GM12878 (cell line): ENCODE measurements around the gene POLE2. TPM values are rescaled to one million over a fixed set of nuclear protein-coding genes. Genes with fewer than 3 reads are reported as not detected.
A peak's percentile ranks its signal among the peaks of the same experiment; 100 is the strongest.

Experiments used
- ATAC-seq: fragments of 200-7000 bp; cut with Tn5 transposase; 3 replicates; pipeline ENCODE4 v1.9.1; 2020; ENCODE audit warnings: mild to moderate bottlenecking, moderate library complexity
- BruUV-seq: library from RNA; stranded (reverse); fragments of 400-500 nt; replicated peaks from 2 replicates; lab custom pipeline; 2021; lab: Mats Ljungman, UMichigan
- CTCF ChIA-PET: fragments of 300-600 bp; sonication (Branson Sonifier 250); formaldehyde crosslinking; extraction: SDS; loops from one replicate; lab custom pipeline; 2021; ENCODE audit warnings: inconsistent platforms; lab: Yijun Ruan, JAX
- POLR2A ChIA-PET: fragments of 350-600 bp; formaldehyde crosslinking; extraction: SDS; loops from one replicate; lab custom pipeline; 2021; ENCODE audit warnings: inconsistent platforms; lab: Charles Lee
- RAD21 ChIA-PET: fragments of 300-600 bp; sonication (Branson Sonifier 250); formaldehyde crosslinking; loops from one replicate; lab custom pipeline; 2023; ENCODE audit warnings: antibody characterized with exemption; ENCODE audit not compliant: unreplicated experiment; lab: Charles Lee
- SMC1A ChIA-PET: fragments of 300-600 bp; sonication (Branson Sonifier 250); formaldehyde crosslinking; loops from one replicate; lab custom pipeline; 2023; ENCODE audit not compliant: unreplicated experiment, uncharacterized antibody; lab: Charles Lee
- DNase-seq: peaks from one replicate; pipeline ENCODE4 v3.0.0-alpha.2; 2011; ENCODE audit warnings: low read depth, low spot score
- FAIRE-seq: peaks from 3 replicates; lab custom pipeline; 2011; peaks lifted over from hg19 to GRCh38; lab: Jason Lieb, UNC
- H2AFZ ChIP-seq: 2 replicates; pipeline ENCODE4 v1.6.0; 2011; ENCODE audit warnings: low read depth, low read length, control low read depth; ENCODE audit not compliant: control insufficient read depth
- H3K27ac ChIP-seq: 2 replicates; pipeline ENCODE4 v1.5.1; 2011; ENCODE audit warnings: control low read depth; ENCODE audit not compliant: control insufficient read depth, insufficient read depth
- H3K27me3 ChIP-seq, 2 experiments: replicated peaks in 1 of 2; 2 replicates each; pipeline versions ENCODE4 v1.6.0 to v1.6.1; 2011; ENCODE audit warnings: low read length in 1 of 2; ENCODE audit not compliant: control insufficient read depth in 2 of 2, insufficient read depth in 2 of 2
- H3K36me3 ChIP-seq, 2 experiments: 2 replicates each; pipeline ENCODE4 v1.5.1; 2011; ENCODE audit warnings: low read length in 1 of 2; ENCODE audit not compliant: control insufficient read depth in 2 of 2, insufficient read depth in 2 of 2
- H3K4me1 ChIP-seq: 2 replicates; pipeline ENCODE4 v1.6.1; 2011; ENCODE audit warnings: mild to moderate bottlenecking, low read length, moderate library complexity, mixed read lengths; ENCODE audit not compliant: control insufficient read depth, insufficient read depth
- H3K4me2 ChIP-seq: 2 replicates; pipeline ENCODE4 v1.6.0; 2011; ENCODE audit warnings: control low read depth; ENCODE audit not compliant: control insufficient read depth, insufficient read depth
- H3K4me3 ChIP-seq: fragments of 200-600 bp; sonication (generic); 2 replicates; pipeline ENCODE4 v1.5.1; 2016
- H3K79me2 ChIP-seq: 2 replicates; pipeline ENCODE4 v1.6.0; 2011; ENCODE audit warnings: low read length; ENCODE audit not compliant: control insufficient read depth, insufficient read depth
- H3K9ac ChIP-seq: 2 replicates; pipeline ENCODE4 v1.8.0; 2011; ENCODE audit warnings: low read length, control low read depth, mixed read lengths; ENCODE audit not compliant: control insufficient read depth, insufficient read depth
- H3K9me3 ChIP-seq: replicated peaks from 3 replicates; pipeline ENCODE4 v1.5.1; 2011; ENCODE audit warnings: mild to moderate bottlenecking, low read length; ENCODE audit not compliant: control insufficient read depth, insufficient read depth
- H4K20me1 ChIP-seq: 2 replicates; pipeline ENCODE4 v1.6.0; 2011; ENCODE audit not compliant: control insufficient read depth, insufficient read depth
- ATF3 ChIP-seq: IDR thresholded peaks from 2 replicates; pipeline ENCODE4 v1.6.1; 2011; ENCODE audit warnings: low read depth, mild to moderate bottlenecking, low read length, moderate library complexity, borderline replicate concordance; ENCODE audit errors: extremely low read depth
- HDAC2 ChIP-seq: fragments of 200-600 bp; sonication (generic); IDR thresholded peaks from 2 replicates; pipeline ENCODE4 v1.6.1; 2017
- IRF5 ChIP-seq: fragments of 450-650 bp; IDR thresholded peaks from 2 replicates; pipeline ENCODE4 v1.6.1; 2017; ENCODE audit warnings: borderline replicate concordance
- KDM1A ChIP-seq: fragments of 200-600 bp; sonication (generic); IDR thresholded peaks from 2 replicates; pipeline ENCODE4 v1.6.1; 2016; ENCODE audit warnings: borderline replicate concordance
- PKNOX1 ChIP-seq: fragments of 450-650 bp; IDR thresholded peaks from 2 replicates; pipeline ENCODE4 v1.6.1; 2016; ENCODE audit warnings: mild to moderate bottlenecking
- POLR2A ChIP-seq: IDR thresholded peaks from 2 replicates; pipeline ENCODE4 v1.6.1; 2011; ENCODE audit warnings: low read depth, mild to moderate bottlenecking, low read length
- POLR2AphosphoS5 ChIP-seq: IDR thresholded peaks from 2 replicates; pipeline ENCODE4 v1.6.1; 2011; ENCODE audit warnings: mild to moderate bottlenecking, low read length, inconsistent platforms
- SKIL ChIP-seq: fragments of 450-650 bp; IDR thresholded peaks from 2 replicates; pipeline ENCODE4 v1.6.1; 2017; ENCODE audit warnings: mild to moderate bottlenecking, low read depth, inconsistent platforms; ENCODE audit not compliant: poor library complexity, severe bottlenecking
- ZBTB40 ChIP-seq: fragments of 450-650 bp; IDR thresholded peaks from 2 replicates; pipeline ENCODE4 v1.6.1; 2016; ENCODE audit warnings: mild to moderate bottlenecking, moderate library complexity, borderline replicate concordance
- ZNF274 ChIP-seq: IDR thresholded peaks from one replicate; pipeline ENCODE4 v1.8.0; 2011; ENCODE audit not compliant: insufficient read length, insufficient read depth
- ZNF622 ChIP-seq: fragments of 450-650 bp; IDR thresholded peaks from 2 replicates; pipeline ENCODE4 v1.6.1; 2017; ENCODE audit warnings: mild to moderate bottlenecking, inconsistent platforms
- WGBS: methylation state at CpG from one replicate; pipeline ENCODE4 v1.1.6; 2016; ENCODE audit warnings: low lambda C conversion rate; ENCODE audit not compliant: insufficient replicate concordance, insufficient coverage; ENCODE audit errors: missing lambda C conversion rate; 5-methylcytosine and 5-hydroxymethylcytosine counted together
- in situ Hi-C: fragments of 300-500 bp; cut with MboI; formaldehyde crosslinking; loops from 9 replicates; pipeline ENCODE4 v1.14.3; 2018; ENCODE audit warnings: mixed read lengths
- intact Hi-C: fragments of 100-400 bp; cut with micrococcal nuclease; formaldehyde crosslinking; loops from one replicate; pipeline ENCODE4 v1.14.2; 2022; ENCODE audit not compliant: unreplicated experiment
- polyA plus RNA-seq, 11 experiments: library from polyadenylated mRNA; depleted of rRNA in 4 of 11; unstranded in 6 of 11; stranded (reverse) in 5 of 11; fragments of >200 nt; fragmentation: Nextera tagmentation in 4 of 11; fragmentation: Illumina TruSeq in 1 of 11; extraction: Ambion mirVana in 4 of 11; extraction: Trizol in 1 of 11; gene quantifications; 1 replicate in 1 of 11; 2 replicates in 10 of 11; pipeline versions ENCODE4 v1.2.1 to v1.2.3, GENCODE V29; 2011 to 2016; ENCODE audit warnings: inconsistent platforms in 2 of 11, missing spikeins in 2 of 11, low read depth in 1 of 11
- total RNA-seq, 4 experiments: library from RNA; depleted of rRNA in 3 of 4; stranded (reverse); fragments of >200 nt in 3 of 4; fragmentation: Illumina TruSeq in 1 of 4; extraction: Trizol in 1 of 4; gene quantifications; 2 replicates each; pipeline versions ENCODE4 v1.2.1 to v1.2.3, GENCODE V29; 2013 to 2021

POLE2 gene
- total and polyA plus RNA-seq, 10 of the 15 experiments (the other 5 are each of a cell fraction or from before 2014, with no cell fraction given), result 22.0 to 45.6 (median 38.8) TPM

GRCh38 chr14:49617852-49618519 lies 70.0 kb downstream of the POLE2 start (continued):
- TF ChIP-seq PKNOX1 (no peak), ATF3 (no peak), POLR2A (peak; percentile 62), POLR2AphosphoS5 (peak; percentile 57; the same call in 1 of the 2 replicates)

- SMC1A ChIA-PET, result no interaction called here
- no peaks in the 10 kb centered on the region; the same call in 1 of the 2 replicates for H3K4me1 ChIP-seq
- no peak for DNase-seq
- intact Hi-C loops, result no loop called here
- H2AFZ ChIP-seq, result no peak overlapping the region
- no peaks in the 10 kb centered on the region for H3K9me3 ChIP-seq
- POLR2A ChIA-PET, result interaction anchor here (1.0 kb wide), 1 partner anchor 14 kb away, joined by 3 read pairs; no protein-coding TSS in a partner anchor
- no TSS peak for BruUV-seq
- no peak for FAIRE-seq
- no peak overlapping the region for H3K27ac ChIP-seq
- H3K9ac ChIP-seq, result no peak overlapping the region
- no peaks in the 10 kb centered on the region for H4K20me1 ChIP-seq
- H3K27me3 ChIP-seq, result no peaks in the 10 kb centered on the region
- H3K36me3 ChIP-seq, result peaks cover 0 to 11% of the 10 kb centered on the region in 2 experiments
- H3K4me3 ChIP-seq, result no peak overlapping the region
- in situ Hi-C loops, result no loop called here
- H3K4me2 ChIP-seq, result no peak overlapping the region
- RAD21 ChIA-PET, result no interaction called here
- CTCF ChIA-PET, result no interaction called here
- peaks cover 49% of the 10 kb centered on the region for H3K79me2 ChIP-seq
- over 99% methylated on average over 6 of the region's 6 CpGs for WGBS
- no peak for ATAC-seq
- TF ChIP-seq IRF5 (no peak), ZNF622 (no peak), SKIL (no peak), KDM1A (no peak), ZNF274 (no peak), ZBTB40 (no peak), POLR2AphosphoS5 (no peak), HDAC2 (no peak)
These were observed 72.2 kb downstream of the POLE2 start for GRCh38 chr14:49615776-49616175.
